CD4-positive, alpha-beta T cell treated with Interleukin-10 for 1 hour (primary cell): ENCODE measurements around the gene VAMP7.
"Not testable (repeated sequence)": the region's sequence is repeated elsewhere in the genome, so short reads cannot be mapped to it uniquely, and the experiment has no call there.

Source experiments
- DNase-seq: peaks from one replicate; pipeline ENCODE4 v3.0.0-alpha.2; 2020

VAMP7 gene

DNA sequence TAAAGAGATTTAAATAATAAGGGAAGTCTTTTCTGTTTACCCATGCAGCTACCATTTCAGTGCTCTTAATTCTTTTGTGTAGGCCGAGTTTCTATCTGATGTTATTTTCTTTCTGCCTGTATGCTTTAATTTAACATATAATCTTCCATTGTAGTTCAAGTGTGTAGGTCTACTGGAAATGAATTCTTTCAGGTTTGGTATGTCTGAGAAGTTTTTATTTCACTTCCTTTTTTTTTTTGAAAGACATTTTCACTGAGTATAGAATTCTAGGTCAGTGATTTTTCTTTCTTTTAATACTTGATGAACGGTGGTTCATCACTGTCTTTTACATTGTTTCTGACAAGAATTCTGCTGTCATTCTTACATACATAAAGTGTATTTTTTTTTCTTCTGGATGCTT, 42.1 kb downstream of the VAMP7 start:
- no peak for DNase-seq

DNA sequence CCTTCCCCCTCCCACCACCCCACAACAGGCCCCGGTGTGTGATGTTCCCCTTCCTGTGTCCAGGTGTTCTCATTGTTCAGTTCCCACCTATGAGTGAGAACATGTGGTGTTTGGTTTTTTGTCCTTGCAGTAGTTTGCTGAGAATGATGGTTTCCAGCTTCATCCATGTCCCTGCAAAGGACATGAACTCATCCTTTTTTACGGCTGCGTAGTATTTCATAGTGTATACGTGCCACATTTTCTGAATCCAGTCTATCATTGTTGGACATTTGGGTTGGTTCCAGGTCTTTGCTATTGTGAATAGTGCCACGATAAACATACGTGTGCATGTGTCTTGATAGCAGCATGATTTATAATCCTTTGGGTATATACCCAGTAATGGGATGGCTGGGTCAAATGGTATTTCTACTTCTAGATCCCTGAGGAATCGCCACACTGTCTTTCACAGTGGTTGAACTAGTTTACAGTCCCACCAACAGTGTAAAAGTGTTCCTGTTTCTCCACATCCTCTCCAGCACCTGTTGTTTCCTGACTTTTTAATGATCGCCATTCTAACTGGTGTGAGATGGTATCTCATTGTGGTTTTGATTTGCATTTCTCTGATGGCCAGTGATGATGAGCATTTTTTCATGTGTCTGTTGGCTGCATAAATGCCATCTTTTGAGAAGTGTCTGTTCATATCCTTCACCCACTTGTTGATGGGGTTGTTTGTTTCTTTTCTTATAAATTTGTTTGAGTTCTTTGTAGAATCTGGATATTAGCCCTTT, 49.9 kb downstream of the VAMP7 start:
- not testable (repeated sequence) for DNase-seq

DNA sequence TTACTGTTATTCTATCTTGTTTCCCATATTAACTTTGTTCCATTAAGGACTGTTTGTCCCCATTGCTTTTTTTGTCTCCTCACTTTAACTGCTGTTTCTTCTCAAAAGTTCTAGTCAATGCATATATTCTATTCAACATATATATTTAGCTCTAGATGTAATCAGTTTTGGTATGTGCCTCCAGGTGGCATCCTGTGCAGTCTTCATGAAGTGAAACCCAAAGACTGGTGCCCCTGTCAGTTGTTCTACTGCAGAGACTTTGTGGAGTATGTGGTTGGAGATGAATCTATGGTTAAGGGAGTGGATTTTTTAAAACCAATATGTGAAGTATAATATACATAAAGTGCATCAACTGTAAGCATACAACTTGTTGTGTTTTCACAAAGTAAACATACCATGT, 57.0 kb downstream of the VAMP7 start:
- DNase-seq, result no peak

DNA sequence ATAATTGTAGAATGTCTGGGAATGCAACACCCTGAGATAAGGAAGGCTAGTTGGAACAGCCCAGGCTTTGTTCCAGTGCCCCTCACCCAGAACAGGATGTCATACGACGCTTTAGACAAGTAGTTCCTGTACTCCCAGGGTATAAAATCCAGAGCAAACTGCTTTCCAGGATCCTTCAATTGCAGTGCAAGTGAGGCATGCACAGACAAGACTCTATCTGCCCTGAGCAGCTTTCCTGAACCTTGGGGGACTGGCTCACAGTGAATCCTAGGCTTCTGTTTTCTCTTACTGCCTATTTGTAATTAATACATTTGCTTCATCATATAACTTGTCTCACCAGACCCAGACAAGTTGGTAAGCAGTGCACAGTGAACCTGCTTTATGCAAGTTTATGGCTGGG, 68.0 kb downstream of the VAMP7 start:
- no peak for DNase-seq

DNA sequence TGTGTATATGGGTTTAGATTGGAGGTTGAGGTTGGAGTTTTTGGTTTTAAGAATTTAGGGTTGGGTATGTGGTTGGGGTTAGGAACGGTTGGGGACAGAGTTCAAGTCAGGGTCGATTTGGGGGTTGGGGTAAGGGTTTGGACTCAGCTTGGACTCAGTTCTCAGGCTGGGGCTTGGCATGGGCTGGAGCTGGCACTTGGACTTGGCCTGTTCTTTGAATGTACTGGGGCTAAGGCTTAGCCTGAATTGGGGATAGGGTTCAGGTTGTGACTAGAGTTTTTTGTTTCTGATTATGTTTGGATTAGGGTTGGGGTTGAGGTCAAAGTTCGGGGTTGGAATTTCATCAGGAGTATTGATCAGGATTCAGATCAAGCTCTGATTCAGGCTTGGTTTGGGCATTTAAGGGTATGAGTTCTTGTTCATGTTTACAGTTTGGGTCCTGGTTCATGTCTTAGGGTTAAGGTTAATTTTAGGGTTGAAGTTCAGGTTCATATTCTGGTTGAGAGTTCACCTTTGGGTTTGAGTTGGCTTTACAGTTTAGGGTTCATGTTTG, 70.2 kb downstream of the VAMP7 start:
- no peak for DNase-seq

DNA sequence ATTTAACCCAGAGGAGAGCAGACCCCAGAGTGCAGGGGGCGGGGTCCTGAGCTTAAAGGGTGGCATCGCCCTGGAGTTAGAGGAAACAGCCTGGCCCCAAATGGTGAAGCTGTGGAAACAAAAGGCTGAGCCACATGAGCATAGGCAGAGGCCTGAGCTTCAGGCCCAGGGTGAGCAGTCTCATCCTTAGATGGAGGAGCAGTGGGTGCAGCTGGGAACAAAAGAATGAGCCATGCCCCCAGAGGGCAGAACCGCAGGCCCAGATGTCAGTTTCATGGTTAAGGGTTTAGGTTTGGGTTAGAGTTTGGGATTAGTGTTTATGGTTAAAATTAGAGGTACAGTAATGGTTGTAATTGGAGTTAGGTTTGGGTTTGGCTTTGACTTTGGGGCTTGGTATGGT, 71.9 kb downstream of the VAMP7 start:
- no peak for DNase-seq

DNA sequence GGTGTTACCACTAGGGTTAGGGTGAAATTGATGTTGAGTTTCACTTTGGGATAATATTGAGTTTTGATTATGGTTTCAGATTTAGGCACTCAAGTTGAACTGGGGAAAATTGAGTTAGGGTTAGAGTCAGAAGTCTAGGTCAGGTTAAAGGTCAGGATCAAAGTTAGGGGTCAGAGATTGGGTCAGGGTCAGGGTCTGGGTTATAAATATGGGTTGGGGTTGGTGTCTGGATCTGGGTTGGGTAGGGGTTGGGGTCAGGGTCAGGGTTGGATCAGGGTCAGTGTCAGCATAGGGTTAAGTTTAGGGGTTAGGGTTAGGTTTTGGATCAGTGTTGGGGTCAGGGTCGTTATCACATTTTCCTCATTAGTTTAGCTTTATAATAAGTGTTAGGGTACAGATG, 73.6 kb downstream of the VAMP7 start:
- DNase-seq, result no peak

DNA sequence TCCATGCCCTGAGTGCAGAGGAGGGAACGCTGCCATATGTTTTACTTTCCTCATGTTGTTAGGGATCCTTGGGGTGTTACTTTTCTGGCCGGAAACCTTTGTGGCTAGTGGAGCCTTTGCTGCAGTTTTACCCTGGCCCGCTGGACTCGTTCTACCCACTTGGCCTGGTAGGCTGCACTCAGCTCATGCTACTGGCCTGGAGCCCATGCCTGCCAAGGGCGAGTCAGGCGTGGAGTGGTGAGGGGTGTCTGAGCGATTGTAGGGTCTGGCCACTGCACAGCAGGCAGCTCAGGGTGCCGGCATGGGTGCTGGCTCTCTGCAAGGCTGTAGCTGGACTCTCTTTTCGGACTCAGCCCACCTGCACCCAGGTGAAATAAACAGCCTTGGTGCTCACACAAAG, 75.0 kb downstream of the VAMP7 start:
- DNase-seq, result no peak

DNA sequence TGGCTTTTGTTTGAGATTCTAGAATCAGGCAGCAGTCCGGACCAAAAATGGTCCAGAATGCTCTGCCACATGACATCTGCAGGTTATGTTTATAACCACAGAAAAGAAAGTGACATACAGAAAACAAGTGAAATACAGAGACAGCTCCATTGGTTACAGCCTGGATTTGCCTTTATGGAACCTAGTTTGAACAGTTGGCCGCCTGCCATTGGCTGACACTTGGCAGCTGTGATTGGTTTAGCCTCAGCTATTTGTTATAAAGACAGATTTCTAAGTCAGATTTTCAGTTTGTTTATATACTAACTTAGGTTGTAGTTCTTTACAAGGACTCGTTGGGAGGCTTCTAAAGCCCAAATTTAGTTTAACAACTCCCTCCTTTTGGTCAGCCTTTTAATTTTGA, 75.5 kb downstream of the VAMP7 start:
- no peak for DNase-seq

DNA sequence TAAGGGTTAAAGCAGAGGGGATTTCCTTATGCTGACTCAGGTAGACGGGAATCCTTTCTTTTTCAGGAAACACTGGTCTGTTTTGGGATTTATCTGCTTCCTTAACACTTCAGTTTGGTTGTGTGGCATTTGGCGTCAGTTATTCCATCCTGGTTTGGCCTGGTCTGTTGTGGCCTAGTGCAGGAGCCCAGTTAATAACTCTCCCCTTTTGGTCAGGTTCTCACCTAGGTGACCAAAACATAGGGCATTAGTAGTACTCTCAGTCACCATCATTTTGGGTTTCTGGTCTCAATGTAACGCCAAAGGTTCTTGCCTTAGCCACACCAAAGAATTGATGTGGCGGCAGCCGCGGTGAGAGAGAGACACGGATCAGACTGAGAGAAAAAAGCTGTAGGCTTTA, 76.7 kb downstream of the VAMP7 start:
- no peak for DNase-seq

DNA sequence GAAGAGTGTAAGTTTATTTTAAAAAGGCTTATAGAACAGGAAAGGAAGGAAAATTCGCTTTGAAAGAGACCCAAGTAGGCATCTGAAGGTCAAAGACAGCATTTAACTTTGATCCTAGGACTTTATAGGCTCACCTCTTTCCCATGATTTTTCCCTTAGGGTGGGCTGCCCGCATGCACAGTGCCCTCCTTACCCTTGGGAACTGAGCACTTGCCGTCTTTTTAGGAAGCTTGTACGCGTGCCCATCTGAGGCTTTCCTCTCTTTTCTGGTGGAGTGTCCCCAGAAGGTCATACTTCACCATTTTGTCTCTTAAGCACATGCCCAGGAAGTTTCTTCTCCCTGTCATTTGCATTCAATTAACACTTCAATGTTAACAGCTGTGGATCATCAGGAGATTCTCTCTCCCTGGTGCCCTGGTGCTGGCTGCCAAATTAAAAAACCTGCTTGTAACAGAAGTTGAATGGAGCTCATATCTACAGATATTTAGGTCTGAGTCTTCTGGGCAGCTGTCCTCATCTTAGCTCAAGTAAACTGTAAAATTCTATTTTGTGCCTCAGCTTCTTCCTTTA, 78.0 kb downstream of the VAMP7 start:
- no peak for DNase-seq

DNA sequence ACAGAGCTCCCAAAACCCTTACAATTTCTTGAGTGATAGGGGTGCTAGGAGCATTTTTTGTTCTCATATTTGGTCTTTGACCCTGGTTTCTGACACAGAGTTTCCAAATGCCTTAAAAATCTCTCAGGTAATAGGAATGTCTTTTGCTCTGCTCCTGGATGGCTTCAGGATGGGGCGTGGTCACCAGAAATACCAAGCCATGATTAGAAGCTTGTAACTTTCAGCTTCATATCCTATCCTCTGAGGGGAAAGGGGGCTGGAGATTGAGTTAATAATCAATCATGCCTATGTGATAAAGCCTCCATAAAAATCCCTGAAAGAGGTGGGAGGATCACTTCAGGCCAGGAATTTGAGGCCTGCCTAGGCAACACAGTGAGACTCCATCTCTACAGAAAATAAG, 81.8 kb downstream of the VAMP7 start:
- no peak for DNase-seq

DNA sequence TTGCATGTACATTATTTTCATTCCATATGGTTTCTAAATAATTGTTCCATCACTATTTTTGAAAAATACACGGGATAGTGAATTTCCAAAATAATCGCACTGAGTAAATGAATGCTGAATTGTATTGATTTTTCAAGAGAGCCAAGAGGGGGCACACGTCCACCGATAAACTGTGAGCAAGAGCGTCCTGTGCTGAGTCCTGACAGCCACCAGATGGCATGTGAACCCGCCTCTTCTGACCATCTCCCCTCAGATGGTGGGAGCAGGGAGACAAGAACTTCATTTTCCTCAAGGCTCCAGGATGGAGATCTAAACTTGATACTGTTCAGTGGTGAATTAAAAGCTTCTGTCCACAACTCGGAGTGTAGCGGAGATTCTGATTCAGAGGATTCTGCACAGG, 85.7 kb downstream of the VAMP7 start:
- DNase-seq, result peak; percentile 37

DNA sequence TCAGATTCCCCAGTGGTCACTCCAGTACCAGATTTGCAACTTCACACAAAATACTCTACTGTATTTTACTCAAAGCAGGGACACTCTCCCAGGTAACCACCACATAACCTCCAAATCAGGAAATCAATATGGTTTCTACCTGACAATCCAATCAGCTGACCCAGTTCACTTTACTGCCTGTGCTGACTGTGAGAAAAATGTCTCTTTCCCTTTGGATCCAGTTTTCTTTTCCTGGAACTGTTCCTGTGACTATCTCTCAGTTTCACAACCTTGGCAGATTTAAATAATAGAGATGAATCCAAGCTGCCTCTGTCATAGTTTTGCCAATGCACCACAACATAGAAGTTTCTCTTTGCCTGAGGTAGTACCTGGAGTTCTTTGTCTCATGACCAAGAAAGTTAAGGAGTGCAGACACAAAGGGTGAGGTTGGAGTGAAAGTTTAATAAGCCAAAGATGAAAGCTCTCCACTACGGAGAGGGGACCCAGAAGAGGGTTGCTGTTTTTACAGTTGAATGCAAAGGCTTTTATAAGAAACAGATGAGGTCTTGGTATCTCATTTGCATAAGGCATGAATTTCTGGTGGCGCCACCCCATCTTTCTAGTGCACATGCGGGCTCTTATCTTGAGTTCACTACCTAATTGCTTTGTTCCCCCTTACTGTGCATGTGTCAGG, 86.6 kb downstream of the VAMP7 start:
- no peak for DNase-seq

DNA sequence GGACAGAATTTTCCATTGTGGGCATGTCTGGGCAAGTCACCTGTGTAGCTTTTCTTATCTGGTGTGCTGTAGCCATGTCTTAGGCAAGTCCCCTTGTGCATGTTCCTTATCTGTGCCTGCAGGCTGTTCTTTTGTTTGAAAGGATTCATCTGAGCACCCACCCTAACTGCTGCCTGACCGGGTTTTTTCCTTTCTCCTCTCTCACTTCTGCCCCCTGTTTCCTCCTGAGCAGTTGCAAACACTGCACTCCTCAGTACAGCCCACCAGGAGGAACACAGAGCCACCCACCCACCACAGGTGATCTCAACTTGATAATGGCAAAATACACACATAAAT, 87.1 kb downstream of the VAMP7 start:
- DNase-seq, result no peak

DNA sequence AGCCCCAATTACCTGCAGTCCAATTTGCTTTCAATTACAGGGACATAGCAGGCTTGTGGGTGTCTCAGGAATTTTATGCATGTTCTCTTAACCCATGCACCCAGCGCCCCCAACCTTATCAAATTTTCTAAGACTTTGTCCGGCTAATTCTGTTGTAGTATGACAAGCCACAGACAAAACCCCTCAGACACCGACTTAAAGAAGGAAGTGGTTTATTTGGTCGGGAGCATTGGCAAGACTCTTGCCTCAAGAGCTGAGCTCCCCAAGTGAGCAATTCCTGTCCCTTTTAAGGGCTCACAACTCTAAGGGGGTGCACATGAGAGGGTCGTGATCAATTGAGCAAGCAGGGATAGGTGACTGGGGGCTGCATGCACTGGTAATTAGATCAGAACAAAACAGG, 87.6 kb downstream of the VAMP7 start:
- no peak for DNase-seq

DNA sequence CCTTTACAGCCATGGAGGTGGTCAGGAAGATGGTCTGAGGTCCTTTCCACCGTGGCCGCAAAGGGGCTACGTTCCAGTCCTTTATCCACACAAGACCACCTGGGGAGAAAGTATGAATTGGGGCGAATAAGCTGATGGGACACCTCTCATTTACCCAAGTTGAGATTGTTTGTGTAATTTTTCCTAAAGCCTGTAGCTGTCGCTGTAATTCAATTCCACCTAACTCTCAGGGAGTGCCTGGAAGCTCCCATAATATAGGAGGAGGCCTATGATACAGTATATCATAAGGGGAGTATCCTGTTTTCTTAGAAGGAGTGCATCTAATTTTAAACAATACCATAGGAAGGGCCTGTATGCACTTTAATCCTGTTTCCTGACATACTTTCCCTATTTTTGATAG, 90.5 kb downstream of the VAMP7 start:
- not testable (repeated sequence) for DNase-seq

DNA sequence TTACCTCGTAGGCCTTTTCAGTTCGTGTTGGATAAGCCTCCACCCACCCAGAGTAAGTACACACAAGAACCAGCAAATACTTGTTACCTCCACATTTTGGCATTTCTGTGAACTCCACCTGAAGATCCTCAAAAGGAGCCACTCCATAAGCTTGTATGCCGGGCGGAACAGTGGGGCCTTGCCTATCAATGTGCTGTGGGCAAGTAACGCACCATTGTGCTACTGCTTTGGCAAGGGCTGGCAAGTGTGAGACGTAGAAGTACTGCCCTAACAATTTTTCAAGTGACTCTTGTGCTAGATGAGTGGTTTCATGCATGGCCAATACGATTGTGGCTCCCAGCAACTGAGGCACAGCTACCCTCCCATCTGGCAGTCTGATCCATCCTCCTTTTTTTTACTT, 91.1 kb downstream of the VAMP7 start:
- DNase-seq, result not testable (repeated sequence)

DNA sequence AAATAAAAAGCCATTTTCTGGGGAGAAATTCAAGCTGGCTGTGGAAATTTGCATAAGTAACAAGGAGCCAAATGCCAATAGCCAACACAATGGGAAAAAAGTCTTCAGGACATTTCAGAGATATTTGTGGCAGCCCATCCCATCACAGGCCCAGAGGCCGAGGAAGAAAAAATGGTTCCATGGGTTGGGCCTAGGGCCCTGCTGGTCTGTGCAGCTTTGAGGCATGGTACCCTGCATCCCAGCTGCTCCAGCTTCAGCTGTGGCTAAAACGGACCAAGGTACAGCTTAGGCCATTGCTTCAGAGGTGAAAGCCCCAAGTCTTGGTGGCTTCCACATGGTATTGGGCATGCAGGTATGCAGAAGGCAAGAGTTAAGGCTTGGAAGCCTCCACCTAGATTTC, 102.2 kb downstream of the VAMP7 start:
- DNase-seq, result no peak

DNA sequence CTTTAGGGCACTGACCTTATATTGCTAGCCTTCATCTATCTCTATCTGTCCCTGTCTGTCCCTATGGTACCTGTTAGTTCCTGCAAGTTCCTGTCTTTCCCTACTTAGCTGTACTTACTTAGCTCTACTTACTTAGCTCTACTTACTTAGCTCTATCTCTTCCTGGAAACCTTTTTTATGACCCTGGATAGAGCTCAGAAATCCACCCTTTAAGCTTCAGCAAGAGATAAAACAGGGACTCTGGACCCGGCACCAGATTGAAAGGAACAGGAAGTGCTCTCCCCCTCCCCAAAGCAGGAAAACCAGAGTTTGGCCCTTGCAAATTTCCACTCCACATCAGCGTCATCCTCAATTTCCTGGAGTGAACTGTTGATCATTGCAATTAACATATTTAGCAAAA, 104.1 kb downstream of the VAMP7 start:
- no peak for DNase-seq

DNA sequence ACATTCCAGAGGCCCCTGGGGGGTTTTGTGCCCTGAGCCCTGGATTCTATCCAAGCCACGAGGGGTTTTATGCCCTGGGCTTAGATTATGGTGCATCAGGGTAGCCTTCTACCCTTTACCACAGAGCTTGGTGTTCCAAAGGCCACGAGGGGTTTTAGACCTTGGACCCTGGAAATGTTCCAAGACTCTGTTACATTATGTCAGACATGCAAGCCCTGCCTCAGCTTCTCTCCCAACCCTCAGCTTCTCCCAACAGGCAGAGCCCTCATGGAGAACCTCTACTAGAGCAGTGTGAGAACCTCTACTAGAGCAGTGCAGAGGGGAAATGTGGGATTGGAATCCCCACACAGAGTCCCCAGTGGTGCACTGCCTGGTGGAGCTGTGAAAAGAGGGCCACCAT, 105.8 kb downstream of the VAMP7 start:
- DNase-seq, result not testable (repeated sequence)

DNA sequence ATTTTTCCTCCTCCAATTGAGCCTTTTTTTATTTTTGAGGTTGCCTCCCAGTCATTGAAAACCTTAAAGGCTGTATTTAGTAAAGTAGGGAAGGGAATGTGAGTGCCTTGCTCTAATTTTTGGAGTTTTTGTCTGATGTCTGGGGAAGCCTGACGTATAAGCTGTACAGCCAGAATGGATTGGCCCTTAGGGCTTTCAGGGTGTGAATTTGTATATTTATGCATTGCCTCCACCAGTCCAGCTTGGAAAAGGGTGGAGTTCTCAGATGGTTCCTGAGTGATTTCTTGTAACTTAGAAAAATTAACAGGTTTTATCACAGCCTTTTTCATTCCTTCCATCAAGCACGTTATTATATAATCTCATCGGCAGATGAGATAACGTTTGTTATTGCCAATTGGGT, 107.7 kb downstream of the VAMP7 start:
- DNase-seq, result no peak
